CD4-positive, alpha-beta T cell treated with Interferon alpha-2 for 1 hour (primary cell): Measurements from ENCODE around the gene PCGF5.
"Not testable (repeated sequence)": the region's sequence is repeated elsewhere in the genome, so short reads cannot be mapped to it uniquely, and the experiment has no call there.

Experiments used
- DNase-seq, 2 donors: peaks; one replicate each; pipeline ENCODE4 v3.0.0-alpha.2; 2020 to 2022

The PCGF5 gene

DNA sequence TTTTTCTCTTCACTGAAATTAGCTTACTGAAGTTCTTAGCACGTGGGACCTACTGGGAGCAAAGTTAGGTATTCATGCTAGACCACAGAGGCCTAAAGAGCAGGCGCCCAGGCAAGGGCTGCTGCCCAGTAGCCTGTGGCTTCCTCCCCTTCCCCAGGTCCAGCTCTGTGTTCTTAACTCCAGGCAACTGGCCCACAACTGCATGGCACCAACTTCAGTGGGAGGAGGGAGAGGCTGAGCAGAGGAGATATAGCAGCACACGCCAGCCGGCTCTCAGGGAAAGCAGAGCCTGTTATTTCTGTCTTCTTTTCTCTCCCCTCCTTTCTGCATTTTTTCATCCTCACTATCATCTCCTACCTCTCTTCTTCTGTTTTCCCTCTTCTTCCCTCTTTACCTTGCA, 67.4 kb downstream of the PCGF5 start:
- no peak for DNase-seq

DNA sequence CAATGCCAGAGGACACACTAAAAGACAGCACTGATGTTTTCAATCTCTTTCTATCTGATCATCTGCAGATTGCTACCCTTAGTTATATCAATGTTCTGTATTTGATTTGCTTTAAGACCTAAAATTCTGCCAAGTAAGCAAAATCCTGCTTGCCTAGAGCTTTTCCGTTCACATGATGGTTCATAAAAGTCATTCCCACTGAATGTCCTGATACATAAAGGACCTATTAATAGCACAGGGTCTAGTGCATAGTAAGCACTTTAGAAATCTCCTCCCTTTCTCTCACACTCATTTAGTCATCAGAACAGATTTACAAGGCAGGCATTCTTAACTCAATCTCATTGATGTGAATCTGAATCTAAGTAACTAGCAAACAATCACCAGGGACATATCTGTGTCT, 68.8 kb downstream of the PCGF5 start:
- DNase-seq = no peak

DNA sequence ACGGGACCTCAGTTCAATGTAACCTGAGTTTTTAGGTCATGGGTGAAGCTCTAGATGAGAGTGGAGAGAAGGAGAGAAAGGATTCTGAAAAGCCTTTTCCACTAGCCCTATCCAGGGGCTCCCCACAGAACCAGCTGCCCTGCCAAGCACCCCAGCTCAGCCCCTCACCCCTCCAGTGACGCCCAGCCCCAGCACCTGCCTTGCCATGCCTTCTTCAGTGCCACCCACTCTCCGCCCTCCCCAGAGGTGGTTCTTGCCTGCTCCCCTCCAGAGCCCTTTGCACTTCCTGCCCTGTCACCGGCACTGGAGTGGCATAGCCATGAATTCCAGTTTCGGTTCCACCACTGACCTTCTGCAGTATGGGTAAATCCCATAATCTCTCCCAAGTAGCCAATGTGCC, 70.1 kb downstream of the PCGF5 start:
- no peak for DNase-seq

DNA sequence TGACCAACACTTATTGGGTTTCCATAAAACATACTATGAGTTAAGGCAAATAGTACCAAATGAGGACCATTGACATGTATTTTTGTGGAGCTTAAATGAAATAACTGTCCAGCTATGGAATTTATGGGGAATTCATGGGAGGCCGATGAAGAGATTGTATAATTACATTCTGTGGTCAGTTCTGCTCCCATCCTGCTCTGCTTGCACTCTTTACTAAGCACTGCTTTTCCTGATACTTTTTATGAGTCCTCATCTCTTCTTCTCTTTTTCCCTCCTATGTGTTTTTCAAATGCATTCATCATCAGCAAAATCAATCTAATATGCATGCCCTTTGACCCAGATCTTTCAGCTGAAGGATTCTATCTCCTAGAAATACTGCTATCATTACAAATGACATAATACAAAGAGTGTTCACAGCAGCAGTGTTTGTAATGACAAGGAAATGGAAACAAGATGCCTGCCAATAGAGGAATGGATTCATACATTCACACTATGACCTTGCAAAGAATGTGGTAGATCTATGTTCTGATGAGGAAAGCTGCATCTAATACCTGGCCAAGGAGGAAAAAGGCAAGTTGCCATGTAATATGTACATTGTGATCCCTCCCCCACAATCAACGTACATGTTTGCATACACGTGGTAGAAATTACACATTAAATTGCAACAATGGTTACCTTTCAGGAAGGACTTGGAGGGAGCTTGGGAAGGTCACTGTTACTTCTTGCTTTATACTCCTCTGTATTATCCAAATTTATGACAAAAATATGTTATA, 73.9 kb downstream of the PCGF5 start:
- DNase-seq = no peak

DNA sequence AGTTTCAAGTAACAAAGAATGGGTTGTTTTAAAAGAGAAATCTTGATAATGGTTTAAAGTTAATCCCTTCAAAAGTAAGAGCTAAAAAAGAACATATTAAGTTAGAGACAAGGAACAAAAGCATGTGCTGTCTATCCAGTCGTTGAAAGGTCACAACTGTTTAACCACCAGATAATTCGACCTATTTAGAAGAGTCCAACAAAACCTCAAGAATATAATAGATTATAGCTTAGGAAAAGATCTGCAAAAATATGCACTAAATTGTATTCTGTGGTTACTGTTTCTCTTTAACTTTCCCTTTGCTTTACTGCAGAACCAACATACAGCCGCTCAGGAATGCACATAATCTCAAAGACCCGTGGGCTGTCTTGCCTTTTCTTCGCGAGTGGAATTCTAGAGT, 74.9 kb downstream of the PCGF5 start:
- no peak for DNase-seq

DNA sequence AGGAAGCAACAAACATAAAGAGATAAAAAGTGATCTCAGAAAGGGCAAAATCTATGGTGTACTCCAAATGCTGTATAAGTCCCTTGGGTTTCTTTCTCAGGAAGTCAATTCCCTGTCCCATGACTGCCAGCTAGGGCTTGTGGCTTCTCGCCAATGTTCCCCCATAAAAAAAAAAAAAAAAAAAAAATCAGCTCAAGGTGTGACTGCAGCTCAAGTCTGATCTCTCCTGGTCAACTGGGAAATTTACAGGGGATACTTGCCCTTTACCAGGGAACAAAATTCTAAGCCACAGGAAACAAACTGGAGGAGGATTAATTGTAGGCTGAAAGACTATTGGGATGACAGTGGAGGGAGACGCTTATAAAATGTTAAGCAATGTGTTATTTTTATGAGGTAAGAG, 76.0 kb downstream of the PCGF5 start:
- DNase-seq = no peak

DNA sequence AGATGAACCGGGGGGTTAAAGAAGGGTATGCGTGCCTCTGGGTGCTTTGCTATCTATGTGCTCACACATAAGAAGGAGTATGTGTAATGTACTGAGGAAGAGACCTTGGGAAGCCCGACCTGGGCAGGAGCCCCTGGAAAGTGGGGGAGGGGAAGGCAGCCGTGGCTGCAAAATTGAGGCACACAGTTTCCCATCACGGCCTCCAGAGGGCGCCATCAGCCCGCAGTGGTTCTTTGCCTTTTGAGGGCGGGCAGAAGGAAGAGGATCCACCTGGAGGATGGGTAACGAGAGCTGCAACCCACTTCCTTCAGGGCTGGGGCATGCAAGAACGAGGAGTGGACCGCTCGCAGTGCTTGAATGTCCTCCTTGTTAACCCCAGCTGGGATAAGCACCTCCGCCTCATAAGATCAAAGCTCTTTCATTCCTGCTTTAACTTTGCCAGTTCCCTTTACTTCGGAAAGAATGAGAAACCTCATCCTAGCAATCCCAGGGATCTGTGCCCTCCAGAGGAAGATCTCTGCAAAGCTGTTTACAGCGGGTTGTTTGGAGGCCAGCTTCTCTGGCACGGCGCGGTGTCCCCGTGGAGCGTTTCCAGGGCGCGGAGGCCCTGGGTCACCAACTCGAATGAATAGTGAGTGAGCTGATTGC, 77.9 kb downstream of the PCGF5 start:
- DNase-seq = peak; percentile 63 to 78

DNA sequence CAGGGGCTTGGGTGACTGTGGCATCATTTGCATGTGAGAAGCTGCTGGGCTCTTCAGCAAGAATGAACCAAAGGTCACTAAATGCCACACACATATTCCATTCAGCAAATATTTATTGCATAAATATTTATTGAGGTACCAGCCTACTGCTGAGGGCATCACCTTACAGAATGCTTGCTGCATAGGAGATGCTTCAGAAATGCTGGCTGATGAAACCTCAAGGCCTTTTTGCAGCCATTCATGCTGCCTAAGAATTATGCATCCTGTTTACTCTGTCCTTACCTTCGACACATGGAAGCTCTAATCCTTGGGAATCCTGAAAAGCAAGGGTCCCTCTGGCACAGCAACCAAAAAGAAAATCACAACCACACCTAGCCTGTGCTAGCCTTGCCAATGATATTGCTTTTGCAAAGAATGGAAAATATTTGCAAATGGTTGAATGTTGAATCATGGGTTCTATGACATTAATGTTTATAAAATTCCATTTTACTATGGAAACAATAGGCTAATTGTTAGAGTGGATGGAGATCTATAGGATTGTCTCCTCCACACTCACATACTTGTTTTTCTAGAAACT, 79.6 kb downstream of the PCGF5 start:
- DNase-seq = no peak

DNA sequence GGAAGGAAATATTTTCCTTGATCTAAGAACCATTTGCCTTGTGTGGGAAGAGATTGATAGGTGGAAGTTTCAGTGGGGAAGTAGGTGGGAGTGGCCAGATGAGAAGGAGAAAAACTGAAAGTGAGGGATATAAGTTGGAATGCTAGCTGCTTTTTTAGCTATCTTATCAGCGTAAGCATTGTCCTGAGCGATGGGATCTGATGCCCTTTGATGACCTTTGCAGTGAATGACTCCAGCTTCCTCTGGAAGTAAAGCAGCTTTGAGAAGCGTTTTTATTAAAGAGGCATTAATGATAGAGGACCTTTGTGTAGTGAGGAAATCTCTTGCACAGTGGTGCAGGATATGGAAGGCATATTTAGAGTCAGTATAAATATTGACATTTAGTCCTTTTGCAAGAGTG, 82.5 kb downstream of the PCGF5 start:
- not testable (repeated sequence) for DNase-seq

DNA sequence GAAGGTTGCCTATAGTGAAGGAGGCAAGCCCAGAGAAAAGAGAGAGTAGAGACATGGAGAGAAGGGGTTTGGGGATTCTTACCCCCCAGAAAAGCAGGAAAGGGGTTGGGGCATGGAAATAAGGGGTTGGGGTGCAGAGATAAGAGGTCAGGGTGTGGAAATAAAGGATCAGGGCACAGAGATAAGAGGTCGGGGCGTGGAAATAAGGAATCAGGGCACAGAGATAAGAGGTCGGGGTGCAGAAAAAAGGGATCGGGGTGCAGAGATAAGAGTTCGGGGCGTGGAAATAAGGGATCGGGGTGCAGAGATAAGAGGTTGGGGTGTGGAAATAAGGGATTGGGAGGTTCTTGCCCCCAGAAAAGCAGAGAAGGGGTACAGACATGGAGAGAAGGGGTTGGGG, 85.5 kb downstream of the PCGF5 start:
- DNase-seq = not testable (repeated sequence)

DNA sequence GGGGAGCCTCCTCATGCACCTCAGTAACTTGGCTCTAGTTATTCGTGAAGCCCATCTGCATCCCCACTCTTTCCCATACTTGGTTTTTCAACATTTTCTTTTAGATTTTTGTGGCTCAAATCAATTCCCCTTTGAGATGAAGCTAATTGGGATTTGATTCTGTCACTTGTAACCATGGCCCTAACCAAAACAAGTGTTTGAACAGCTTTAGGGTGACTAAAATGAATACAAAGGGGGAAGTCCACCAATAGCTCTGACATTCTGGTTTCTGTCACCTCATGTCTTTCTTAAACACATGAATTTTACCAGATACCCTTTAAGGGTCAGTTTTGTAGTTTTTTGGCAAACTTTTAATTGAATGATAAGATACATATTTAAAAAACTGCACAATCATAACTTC, 87.0 kb downstream of the PCGF5 start:
- no peak for DNase-seq

DNA sequence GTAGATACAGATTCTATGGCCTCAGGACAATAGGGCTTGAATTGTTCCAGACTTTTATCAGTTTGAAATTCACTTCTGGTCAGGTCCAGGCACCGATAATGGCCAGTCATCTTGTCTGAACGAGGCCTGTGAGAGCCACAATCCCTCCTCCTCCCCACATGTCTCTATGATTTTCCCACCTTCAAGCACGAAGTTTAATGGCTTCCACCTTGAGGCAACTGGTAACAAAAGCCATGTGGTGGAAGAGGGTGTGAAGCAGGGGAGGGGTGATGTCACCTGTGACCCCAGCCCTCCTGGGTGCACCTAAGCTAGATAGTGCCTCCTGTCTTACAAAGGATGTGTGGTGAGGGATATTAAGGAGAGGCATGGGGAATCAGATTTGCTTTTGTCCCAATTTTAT, 89.2 kb downstream of the PCGF5 start:
- no peak for DNase-seq

DNA sequence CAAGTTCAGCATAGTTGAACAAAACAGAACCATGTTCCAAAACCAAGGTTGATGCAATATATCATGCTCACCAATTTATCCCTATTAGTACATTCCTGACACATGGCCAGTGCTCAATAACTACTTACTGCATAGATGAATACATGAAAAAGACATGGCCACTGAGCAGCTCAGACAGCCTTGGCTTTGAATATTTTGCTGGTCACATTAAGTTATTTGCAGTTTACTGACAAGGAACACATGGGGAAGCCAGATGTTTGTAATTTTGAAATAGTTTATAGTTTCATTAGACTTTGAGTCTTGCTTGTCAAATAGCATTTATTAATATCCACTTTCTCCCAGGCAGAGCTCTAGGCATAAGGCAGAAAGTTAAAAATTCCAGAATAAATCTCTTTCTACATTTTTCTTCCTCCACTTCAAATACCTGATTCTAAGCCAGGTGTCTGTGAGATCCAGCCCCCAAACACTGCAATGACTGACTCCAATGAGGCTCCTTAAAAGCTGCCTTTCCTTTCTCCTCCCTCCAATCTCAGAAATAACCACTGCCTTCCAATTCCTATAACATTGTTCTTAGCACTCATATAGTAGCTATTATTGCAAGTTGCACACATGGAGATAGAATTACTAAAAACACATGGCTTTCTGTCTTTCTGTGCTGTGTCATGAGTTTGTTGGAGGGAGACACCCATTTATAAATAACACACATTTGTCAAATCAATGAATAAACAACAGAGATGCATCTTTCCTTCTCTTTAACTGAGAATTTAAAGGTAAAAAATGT, 91.3 kb downstream of the PCGF5 start:
- DNase-seq = no peak

DNA sequence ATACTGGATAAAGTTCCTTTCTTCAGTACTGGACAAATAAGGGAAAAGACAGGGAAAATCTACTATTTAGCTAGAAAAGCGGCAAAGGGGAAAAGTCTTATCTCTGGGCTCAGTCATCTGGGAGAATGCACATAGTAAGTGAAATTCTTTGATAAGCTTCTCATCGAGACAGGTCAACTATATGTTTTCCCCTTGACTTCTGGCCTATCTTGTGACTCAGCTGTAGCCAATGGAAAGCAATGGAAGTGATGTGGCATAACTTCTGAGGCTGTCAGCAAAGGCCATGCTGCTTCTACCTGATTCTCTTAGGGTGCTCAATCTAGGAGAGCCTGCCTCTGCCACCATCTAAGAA, 91.9 kb downstream of the PCGF5 start:
- no peak for DNase-seq

DNA sequence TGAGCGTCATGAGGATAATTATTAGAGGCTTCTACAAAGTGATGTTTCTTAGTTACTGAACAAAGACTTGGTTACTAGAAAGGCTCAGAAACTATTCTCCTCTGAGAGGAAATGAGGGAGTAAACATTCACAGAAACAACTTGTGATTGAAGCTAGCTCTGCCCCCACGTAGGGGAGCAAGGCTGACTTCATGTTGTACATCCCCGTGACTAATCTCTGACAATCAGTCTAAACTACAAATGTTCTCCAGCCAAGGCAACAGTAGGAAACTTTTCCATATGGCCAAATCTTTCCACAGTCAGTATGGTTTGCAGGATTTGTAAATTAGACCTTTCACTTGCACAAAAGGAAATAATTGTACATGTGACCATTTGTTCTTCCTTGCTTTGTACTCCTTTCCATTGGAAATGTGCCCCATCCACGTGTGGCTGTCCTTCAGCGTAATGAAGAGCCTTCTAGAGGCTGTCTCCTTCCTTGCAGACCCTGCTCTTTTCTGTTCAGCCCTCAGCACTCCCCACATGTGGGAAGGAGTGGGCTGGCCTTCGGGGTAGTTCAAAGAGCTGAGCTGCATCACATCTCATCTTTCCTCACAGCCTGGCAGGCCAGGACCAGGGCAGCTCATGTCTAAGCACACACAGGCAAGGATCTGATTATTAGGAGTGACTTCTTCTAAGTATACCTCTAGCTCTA, 93.5 kb downstream of the PCGF5 start:
- DNase-seq = no peak

DNA sequence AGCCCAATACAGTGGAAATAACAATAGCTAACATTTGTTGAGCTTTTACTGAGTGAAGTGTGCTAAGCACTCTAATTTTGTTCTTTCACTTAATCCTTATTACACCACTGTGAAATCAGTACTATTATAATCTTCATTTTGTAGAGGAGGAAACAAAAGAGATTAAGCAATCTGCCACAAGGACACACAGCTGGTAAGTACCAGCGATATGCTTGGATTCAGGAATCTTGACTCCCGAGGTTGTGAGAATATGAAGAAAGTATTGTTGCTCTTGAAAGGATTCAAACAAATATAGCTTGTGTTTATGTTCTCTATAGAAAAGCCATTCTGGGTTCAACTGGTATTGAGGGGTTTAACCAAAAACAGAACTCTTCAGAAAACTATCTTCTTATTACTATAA, 96.0 kb downstream of the PCGF5 start:
- DNase-seq = no peak

DNA sequence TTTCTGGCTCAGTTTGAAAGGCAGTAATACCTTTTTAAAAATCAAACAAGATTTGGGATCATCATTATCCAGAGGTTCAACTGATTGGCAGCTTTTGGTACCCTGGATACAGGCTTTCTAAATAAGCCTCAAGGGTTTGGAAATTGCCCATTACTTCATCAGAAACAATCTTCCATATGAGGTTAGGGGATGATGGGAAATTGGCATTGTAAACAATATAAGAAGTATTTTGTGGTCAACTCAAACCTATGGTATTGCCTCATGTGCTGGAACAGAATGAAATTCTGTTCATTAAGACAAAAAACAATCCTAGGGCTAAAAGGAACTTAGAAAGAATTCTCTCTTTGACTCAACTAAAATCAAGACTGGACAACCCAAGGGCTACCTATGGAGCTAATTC, 97.1 kb downstream of the PCGF5 start:
- no peak for DNase-seq

DNA sequence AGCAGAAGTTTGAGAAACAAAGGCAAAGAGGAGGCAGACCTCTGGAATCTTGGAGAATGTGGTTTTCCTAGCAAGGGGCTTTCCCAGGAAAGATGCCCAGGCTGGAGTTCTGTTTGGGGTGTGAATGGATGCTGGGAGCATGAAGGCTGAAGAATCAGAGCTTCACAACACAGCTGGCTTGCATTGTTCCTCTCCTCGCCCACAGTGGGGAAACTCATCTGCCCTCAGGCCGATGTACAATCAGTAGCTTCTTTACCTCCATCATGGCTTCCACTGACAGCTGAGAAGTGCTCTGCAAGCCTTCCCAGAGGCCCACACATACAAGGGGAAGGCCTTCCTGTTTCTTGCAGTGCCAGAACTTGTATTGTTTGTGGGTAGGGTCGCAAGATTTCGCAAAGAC, 98.9 kb downstream of the PCGF5 start:
- no peak for DNase-seq

DNA sequence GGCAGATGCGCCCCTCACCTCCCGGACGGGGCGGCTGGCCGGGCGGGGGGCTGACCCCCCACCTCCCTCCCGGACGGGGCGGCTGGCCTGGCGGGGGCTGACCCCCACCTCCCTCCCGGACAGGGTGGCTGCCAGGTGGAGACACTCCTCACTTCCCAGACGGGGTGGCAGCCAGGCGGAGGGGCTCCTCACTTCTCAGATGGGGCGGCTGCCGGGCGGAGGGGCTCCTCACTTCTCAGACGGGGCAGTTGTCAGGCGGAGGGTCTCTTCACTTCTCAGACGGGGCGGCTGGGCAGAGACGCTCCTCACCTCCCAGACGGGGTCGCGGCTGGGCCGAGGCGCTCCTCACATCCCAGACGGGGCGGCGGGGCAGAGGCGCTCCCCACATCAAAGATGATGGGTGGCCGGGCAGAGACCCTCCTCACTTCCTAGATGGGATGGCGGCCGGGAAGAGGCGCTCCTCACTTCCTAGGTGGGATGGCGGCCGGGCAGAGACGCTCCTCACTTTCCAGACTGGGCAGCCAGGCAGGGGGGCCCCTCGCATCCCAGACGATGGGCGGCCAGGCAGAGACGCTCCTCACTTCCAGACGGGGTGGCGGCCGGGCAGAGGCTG, 102.9 kb downstream of the PCGF5 start:
- not testable (repeated sequence) for DNase-seq

DNA sequence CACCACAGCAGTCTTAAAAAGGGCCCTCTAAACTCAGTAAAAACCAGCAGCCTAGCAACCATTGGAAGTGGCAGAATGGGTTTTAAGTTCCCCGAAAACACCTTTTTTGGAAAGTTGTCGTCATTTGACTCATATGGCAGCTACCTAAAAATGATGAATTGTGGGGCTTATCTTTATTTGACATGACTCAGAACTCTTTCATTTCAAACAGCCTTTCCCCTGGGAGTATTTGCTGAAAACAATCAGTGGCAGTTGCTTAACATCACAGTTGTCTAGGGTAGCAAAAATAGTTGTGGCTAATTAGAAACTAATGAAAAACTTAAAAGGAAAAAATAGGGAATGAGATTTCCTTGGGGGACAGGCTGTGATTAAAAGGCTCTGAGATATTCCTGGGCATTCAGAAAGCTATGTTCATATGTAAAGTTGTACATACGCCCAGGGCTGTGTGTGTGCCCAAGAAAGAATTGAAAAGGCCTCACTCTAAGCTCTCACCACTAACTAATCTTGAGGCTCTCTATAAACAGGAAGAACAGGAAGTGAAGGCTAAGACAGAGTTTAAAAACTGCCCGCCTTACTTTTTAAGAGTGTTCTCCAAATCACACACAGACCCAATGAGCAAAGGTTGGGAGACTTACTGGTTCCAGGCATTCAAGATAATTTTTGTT, 108.0 kb downstream of the PCGF5 start:
- DNase-seq = no peak
